Colonic mucosa (tissue), 4 donors: ENCODE measurements around the gene OLAH. TPM values are rescaled to one million over a fixed set of nuclear protein-coding genes. Genes with fewer than 3 reads are reported as not detected.
A peak's percentile ranks its signal among the peaks of the same experiment; 100 is the strongest.

Experiments used
- DNase-seq: peaks from one replicate; pipeline ENCODE4 v3.0.0-alpha.2; 2020
- H3K27ac ChIP-seq: fragments of 200-600 bp; one replicate; pipeline ENCODE4 v1.8.0; 2021
- H3K27me3 ChIP-seq: fragments of 200-600 bp; one replicate; pipeline ENCODE4 v1.8.0; 2021
- H3K36me3 ChIP-seq: fragments of 200-600 bp; one replicate; pipeline ENCODE4 v1.8.0; 2021
- H3K4me1 ChIP-seq: fragments of 200-600 bp; one replicate; pipeline ENCODE4 v1.8.0; 2021; ENCODE audit warnings: mild to moderate bottlenecking
- H3K4me3 ChIP-seq: fragments of 200-600 bp; one replicate; pipeline ENCODE4 v1.8.0; 2021
- H3K9ac ChIP-seq, 2 donors: one replicate each; pipeline ENCODE4 v1.7.0; 2013; ENCODE audit warnings: control low read depth in 2 of 2, low read depth in 2 of 2, low read length in 2 of 2
- H3K9me3 ChIP-seq: fragments of 200-600 bp; one replicate; pipeline ENCODE4 v1.8.0; 2021
- intact Hi-C: fragments of 100-400 bp; cut with DNase I; formaldehyde crosslinking; loops from one replicate; pipeline ENCODE4 v1.14.1; 2022
- total RNA-seq, 2 donors: library from RNA; stranded (reverse); fragmentation: NEBNext Ultra II Directional in 1 of 2; extraction: Animal tissue kit (Norgen Biotek cat#: 25700) in 1 of 2; gene quantifications; one replicate each; pipeline ENCODE4 v1.2.1, GENCODE V29; 2021
- TF ChIP-seq, protein P1 (sequence below): fragments of 200-600 bp; IDR thresholded peaks from one replicate; pipeline ENCODE4 v1.8.0; 2022; ENCODE audit warnings: antibody characterized with exemption, mild to moderate bottlenecking
- donor health status: healthy.
- donor health status: DM: no; HTN: no; CAD: no.
- donor health status: DM: no; HTN: no; CAD: no.

The OLAH gene
- total RNA-seq, 2 donors from 2014 or later: not detected

DNA sequence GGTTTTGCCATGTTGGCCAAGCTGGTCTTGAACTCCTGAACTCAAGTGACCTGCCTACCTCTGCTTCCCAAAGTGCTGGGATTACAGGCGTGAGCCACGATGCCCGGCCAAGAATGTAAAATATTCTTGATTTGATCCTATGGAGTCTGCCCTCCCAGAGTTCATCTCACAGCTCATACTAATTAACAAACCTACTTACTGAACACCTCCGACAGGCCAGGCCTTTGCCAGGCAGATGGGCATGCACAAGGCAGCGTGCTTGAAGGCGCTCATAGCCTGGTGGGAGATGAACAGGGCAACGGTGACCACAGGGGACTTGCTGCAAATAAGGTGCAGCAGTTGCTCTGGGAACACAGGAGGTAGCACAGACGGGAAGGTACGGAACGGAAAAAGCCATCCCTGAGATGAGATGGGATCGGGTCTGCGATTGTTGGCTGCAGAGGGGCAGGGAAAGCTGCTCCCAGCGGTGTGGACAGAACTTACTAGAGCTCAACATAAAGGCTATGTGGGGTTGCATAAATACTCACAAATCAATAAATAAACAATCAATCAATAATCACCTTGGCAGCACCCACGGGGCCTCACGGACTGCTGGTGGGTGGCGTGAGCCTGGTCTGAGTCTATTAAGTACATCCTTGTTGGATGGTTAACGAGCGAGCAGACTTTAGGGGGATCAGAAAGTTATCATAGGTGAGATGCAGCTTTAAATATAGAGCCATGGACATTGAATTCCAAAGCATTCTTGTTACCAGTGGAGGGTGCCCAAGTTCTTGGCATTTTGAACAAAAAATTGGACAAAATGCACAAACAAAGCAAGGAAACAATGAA, 40.1 kb downstream of the OLAH start:
- H3K36me3 ChIP-seq: no peaks in the 10 kb centered on the region
- no peaks in the 10 kb centered on the region for H3K9me3 ChIP-seq
- TF ChIP-seq, protein P1, sequence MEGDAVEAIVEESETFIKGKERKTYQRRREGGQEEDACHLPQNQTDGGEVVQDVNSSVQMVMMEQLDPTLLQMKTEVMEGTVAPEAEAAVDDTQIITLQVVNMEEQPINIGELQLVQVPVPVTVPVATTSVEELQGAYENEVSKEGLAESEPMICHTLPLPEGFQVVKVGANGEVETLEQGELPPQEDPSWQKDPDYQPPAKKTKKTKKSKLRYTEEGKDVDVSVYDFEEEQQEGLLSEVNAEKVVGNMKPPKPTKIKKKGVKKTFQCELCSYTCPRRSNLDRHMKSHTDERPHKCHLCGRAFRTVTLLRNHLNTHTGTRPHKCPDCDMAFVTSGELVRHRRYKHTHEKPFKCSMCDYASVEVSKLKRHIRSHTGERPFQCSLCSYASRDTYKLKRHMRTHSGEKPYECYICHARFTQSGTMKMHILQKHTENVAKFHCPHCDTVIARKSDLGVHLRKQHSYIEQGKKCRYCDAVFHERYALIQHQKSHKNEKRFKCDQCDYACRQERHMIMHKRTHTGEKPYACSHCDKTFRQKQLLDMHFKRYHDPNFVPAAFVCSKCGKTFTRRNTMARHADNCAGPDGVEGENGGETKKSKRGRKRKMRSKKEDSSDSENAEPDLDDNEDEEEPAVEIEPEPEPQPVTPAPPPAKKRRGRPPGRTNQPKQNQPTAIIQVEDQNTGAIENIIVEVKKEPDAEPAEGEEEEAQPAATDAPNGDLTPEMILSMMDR: no peak
- intact Hi-C loops: no loop called here
- DNase-seq: no peak
- H3K9ac ChIP-seq: peak overlapping the region in 1 of 2 donors; percentile 55
- no peak overlapping the region for H3K27ac ChIP-seq
- H3K4me1 ChIP-seq: no peaks in the 10 kb centered on the region
- peak overlapping the region; percentile 25 for H3K4me3 ChIP-seq
- no peaks in the 10 kb centered on the region for H3K27me3 ChIP-seq

DNA sequence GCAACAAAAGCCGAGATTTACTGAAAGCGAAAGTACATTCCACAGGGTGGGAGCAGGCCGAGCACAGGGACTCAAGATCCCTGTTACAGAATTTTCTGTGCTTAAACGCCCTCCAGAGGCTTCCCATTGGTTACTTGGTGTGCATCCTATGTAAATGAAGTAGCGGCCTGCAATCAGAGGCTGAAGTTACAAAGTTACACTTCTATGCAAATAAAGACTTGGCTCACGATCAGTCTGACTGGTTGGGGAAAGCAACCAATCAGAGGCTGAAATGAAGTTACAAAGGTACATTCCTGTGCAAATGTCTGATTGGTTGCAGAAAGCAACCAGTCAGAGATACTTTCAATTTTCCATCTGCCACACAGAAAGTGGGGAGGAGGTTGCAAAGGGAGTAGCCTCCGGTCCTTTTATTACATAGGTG, 40.8 kb downstream of the OLAH start:
- H3K9me3 ChIP-seq: no peaks in the 10 kb centered on the region
- TF ChIP-seq, protein P1: no peak
- H3K36me3 ChIP-seq: no peaks in the 10 kb centered on the region
- no peak overlapping the region for H3K9ac ChIP-seq
- no peak overlapping the region for H3K27ac ChIP-seq
- intact Hi-C loops: no loop called here
- no peaks in the 10 kb centered on the region for H3K27me3 ChIP-seq
- peak overlapping the region; percentile 25 for H3K4me3 ChIP-seq
- no peaks in the 10 kb centered on the region for H3K4me1 ChIP-seq
- peak; percentile 61 for DNase-seq

DNA sequence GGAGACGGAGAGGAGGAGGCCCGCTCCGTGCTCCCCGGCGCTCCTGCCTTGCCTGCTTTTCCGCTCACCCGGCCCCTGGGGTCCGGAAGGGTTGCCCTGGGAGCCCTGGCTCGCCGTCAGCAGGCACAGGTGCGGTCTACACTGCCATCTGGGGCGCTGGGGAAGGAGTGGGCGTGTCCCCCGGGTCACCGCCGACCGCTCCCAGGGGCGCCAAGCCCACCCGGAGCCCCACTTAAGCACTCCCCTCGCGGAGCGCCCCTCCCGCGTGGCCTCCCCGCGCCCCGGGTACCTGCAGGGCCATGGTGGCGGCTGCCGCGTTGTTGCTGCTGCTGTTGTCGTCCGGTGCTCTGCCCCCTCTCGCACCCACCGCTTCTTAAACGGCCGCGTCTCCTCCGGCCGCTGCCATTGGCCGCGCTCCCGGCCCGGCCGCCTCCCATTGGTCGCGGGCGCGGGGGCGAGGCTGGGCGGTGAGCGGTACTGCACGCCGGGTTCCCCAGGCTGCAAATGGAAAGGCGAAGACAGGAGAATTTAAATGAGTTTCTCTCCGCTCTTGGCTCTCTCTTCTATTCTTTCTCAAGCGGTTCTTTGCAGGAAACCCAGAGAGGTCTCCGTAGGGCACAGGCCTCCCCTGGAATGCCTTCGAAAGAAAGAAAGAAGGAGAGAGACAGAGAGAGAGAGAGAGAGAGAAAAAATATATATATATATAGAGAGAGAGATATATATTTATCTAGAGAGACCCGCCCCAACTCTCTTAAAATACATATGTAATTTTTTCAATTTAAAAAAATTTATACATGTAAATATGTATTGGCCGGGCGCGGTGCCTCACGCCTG, 44.9 kb downstream of the OLAH start, which contains the start of gene ACBD7:
TSS of gene ACBD7 (minus strand) at position 349 of the 834 bp plus-strand sequence. CDS start at position 301, 48 bp downstream.
- peak within 1 kb of the TSS; percentile 40 to 67 for H3K9ac ChIP-seq
- H3K27ac ChIP-seq: no peak within 1 kb of the TSS
- intact Hi-C loops: no loop called here

DNA sequence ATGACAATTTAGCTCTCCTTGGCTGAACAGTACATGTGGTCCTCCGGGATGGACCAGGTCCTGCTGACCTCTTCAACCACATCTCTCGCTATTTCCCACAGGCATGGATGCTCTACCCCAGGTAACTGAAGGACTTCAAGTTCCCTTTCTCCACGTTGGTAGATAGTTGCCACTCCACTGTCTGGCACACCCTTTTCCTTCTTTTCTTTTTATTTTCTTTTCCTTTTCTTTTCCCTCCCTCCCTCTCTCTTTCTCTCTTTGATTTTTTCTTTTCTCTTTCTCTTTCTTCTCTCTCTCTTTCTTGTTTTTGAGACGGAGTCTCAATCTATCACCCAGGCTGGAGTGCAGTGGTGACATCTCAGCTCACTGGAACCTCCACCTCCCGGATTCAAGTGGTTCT, 47.7 kb downstream of the OLAH start:
- no peaks in the 10 kb centered on the region for H3K4me1 ChIP-seq
- no peaks in the 10 kb centered on the region for H3K9me3 ChIP-seq
- intact Hi-C loops: no loop called here
- no peak overlapping the region for H3K27ac ChIP-seq
- H3K27me3 ChIP-seq: no peaks in the 10 kb centered on the region
- no peak overlapping the region for H3K9ac ChIP-seq
- H3K4me3 ChIP-seq: no peak overlapping the region
- TF ChIP-seq, protein P1: no peak
- no peaks in the 10 kb centered on the region for H3K36me3 ChIP-seq
- no peak for DNase-seq

More for the DNA sequence above, 44.9 kb downstream of the OLAH start, which contains the start of gene ACBD7:
- peak; percentile 71 for DNase-seq
- Histone ChIP-seq H3K9me3 (no peaks in the 10 kb centered on the region), H3K36me3 (no peaks in the 10 kb centered on the region), H3K27me3 (no peaks in the 10 kb centered on the region), H3K4me1 (no peaks in the 10 kb centered on the region), H3K4me3 (peak within 1 kb of the TSS; percentile 75)
- TF ChIP-seq, protein P1: peak; percentile 60

DNA sequence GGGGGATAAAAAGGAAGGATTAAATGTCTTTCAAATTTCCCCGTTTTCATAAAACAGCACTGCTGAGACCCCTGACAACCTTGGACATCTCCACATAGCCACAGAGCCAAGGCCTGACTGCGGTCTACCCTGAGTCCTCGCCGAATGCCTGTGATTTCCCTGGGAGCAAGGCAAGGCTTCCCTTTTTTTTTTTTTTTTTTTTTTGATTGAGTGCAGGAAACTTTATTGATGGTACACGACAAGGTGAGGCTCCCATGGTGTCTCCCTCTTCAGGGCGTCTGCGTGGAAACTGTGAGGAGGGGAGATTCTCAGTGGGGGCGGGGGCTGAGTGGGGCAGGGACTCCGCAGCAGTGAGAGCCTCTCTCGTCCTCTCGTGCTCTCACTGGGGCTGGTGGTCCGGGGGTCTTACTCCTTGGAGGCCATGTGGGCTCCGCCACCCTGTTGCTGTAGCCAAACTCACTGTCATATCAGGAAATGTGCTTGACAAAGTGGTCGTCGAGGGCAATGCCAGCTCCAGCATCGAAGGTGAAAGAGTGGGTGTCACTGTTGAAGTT, 49.2 kb downstream of the OLAH start:
- H3K27ac ChIP-seq: no peak overlapping the region
- H3K9ac ChIP-seq: no peak overlapping the region
- no peaks in the 10 kb centered on the region for H3K27me3 ChIP-seq
- no peaks in the 10 kb centered on the region for H3K36me3 ChIP-seq
- no peaks in the 10 kb centered on the region for H3K4me1 ChIP-seq
- no peak overlapping the region for H3K4me3 ChIP-seq
- DNase-seq: no peak
- intact Hi-C loops: no loop called here
- TF ChIP-seq, protein P1: no peak
- no peaks in the 10 kb centered on the region for H3K9me3 ChIP-seq
